Measurements from ENCODE around the gene UNC93A. TPM values are rescaled to one million over a fixed set of nuclear protein-coding genes. Genes with fewer than 3 reads are reported as not detected.
A peak's percentile ranks its signal among the peaks of the same experiment; 100 is the strongest.
"Not testable (repeated sequence)": the region's sequence is repeated elsewhere in the genome, so short reads cannot be mapped to it uniquely, and the experiment has no call there.

The UNC93A gene
- polyA plus RNA-seq, 6 donors from 2014 or later, result not detected

GRCh38 chr6:167317172-167317571 lies 26.1 kb downstream of the UNC93A start:
- Mint-ChIP-seq H3K36me3 (no peaks in the 10 kb centered on the region), H3K4me1 (peaks cover 0 to 2% (median 0%) of the 10 kb centered on the region in 3 donors), H3K27ac (no peak overlapping the region), H3K4me3 (no peak overlapping the region), H3K9me3 (peaks cover 0 to 2% (median 0%) of the 10 kb centered on the region in 7 donors), H3K27me3 (peaks cover 42 to 61% (median 59%) of the 10 kb centered on the region in 3 donors)
- ATAC-seq (ENCODE audit: low read depth in 2 of 2), result no peak
- DNase-seq, result no peak

- H3K4me3 Mint-ChIP-seq; H3K4me1 Mint-ChIP-seq; H3K36me3 Mint-ChIP-seq; DNase-seq; H3K27ac Mint-ChIP-seq; ATAC-seq (ENCODE audit: low read depth in 2 of 2); H3K9me3 Mint-ChIP-seq: not testable (repeated sequence)
- H3K27me3 Mint-ChIP-seq, result peaks cover 38 to 59% (median 52%) of the 10 kb centered on the region in 3 donors
Measured at GRCh38 chr6:167318354-167318753, 27.2 kb downstream of the UNC93A start.

- not testable (repeated sequence) for H3K4me1 Mint-ChIP-seq
- H3K4me3 Mint-ChIP-seq, result peak overlapping the region in 2 of 8 donors; percentile 36 to 56
Measured at GRCh38 chr6:167318856-167319255, 27.7 kb downstream of the UNC93A start.

GRCh38 chr6:167319856-167320753 lies 29.0 kb downstream of the UNC93A start:
- not testable (repeated sequence) for H3K4me1 Mint-ChIP-seq; H3K27ac Mint-ChIP-seq; DNase-seq; ATAC-seq (ENCODE audit: low read depth in 2 of 2); H3K9me3 Mint-ChIP-seq; H3K36me3 Mint-ChIP-seq; H3K4me3 Mint-ChIP-seq
- H3K27me3 Mint-ChIP-seq, result peaks cover 29 to 54% (median 35%) of the 10 kb centered on the region in 3 donors

More at GRCh38 chr6:167318856-167319255, 27.7 kb downstream of the UNC93A start:
- H3K27ac Mint-ChIP-seq; H3K36me3 Mint-ChIP-seq; ATAC-seq (ENCODE audit: low read depth in 2 of 2); DNase-seq; H3K9me3 Mint-ChIP-seq: not testable (repeated sequence)
- H3K27me3 Mint-ChIP-seq, result peaks cover 33 to 59% (median 48%) of the 10 kb centered on the region in 3 donors

GRCh38 chr6:167320754-167321056 lies 29.6 kb downstream of the UNC93A start:
- ATAC-seq (ENCODE audit: low read depth in 2 of 2); H3K4me1 Mint-ChIP-seq; H3K9me3 Mint-ChIP-seq; H3K4me3 Mint-ChIP-seq; H3K27ac Mint-ChIP-seq; DNase-seq; H3K36me3 Mint-ChIP-seq: not testable (repeated sequence)
- H3K27me3 Mint-ChIP-seq, result peaks cover 33 to 57% (median 40%) of the 10 kb centered on the region in 3 donors

- peaks cover 33 to 59% (median 42%) of the 10 kb centered on the region in 3 donors for H3K27me3 Mint-ChIP-seq
- not testable (repeated sequence) for DNase-seq; H3K36me3 Mint-ChIP-seq; H3K4me1 Mint-ChIP-seq; H3K9me3 Mint-ChIP-seq; ATAC-seq (ENCODE audit: low read depth in 2 of 2); H3K27ac Mint-ChIP-seq; H3K4me3 Mint-ChIP-seq
Measured at GRCh38 chr6:167321185-167321584, 30.1 kb downstream of the UNC93A start.

GRCh38 chr6:167323111-167323510 lies 32.0 kb downstream of the UNC93A start:
- no peak for ATAC-seq (ENCODE audit: low read depth in 2 of 2)
- H3K9me3 Mint-ChIP-seq, result no peaks in the 10 kb centered on the region
- no peak for DNase-seq
- no peaks in the 10 kb centered on the region for H3K36me3 Mint-ChIP-seq
- H3K27ac Mint-ChIP-seq, result no peak overlapping the region
- H3K4me1 Mint-ChIP-seq, result peaks cover 0 to 5% (median 0%) of the 10 kb centered on the region in 3 donors
- no peak overlapping the region for H3K4me3 Mint-ChIP-seq
- H3K27me3 Mint-ChIP-seq, result peaks cover 26 to 42% (median 30%) of the 10 kb centered on the region in 3 donors

GRCh38 chr6:167324111-167324510 lies 33.0 kb downstream of the UNC93A start:
- ATAC-seq (ENCODE audit: low read depth in 2 of 2) (no peak), DNase-seq (no peak)
- H3K4me1 Mint-ChIP-seq, result peaks cover 0 to 2% (median 0%) of the 10 kb centered on the region in 3 donors
- no peak overlapping the region for H3K4me3 Mint-ChIP-seq
- H3K36me3 Mint-ChIP-seq, result no peaks in the 10 kb centered on the region
- no peak overlapping the region for H3K27ac Mint-ChIP-seq
- H3K9me3 Mint-ChIP-seq, result no peaks in the 10 kb centered on the region
- H3K27me3 Mint-ChIP-seq, result peaks cover 29 to 35% (median 33%) of the 10 kb centered on the region in 3 donors

GRCh38 chr6:167325766-167326165 lies 34.7 kb downstream of the UNC93A start:
- ATAC-seq (ENCODE audit: low read depth in 2 of 2) (no peak), DNase-seq (no peak)
- Mint-ChIP-seq H3K27ac (no peak overlapping the region), H3K9me3 (no peaks in the 10 kb centered on the region), H3K36me3 (no peaks in the 10 kb centered on the region), H3K4me3 (no peak overlapping the region), H3K27me3 (peaks cover 31 to 43% (median 33%) of the 10 kb centered on the region in 3 donors), H3K4me1 (peaks cover 0 to 2% (median 0%) of the 10 kb centered on the region in 3 donors)

GRCh38 chr6:167327391-167327790 lies 36.3 kb downstream of the UNC93A start:
- Mint-ChIP-seq H3K27me3 (peaks cover 28 to 37% (median 28%) of the 10 kb centered on the region in 3 donors), H3K4me3 (no peak overlapping the region), H3K4me1 (peaks cover 0 to 2% (median 0%) of the 10 kb centered on the region in 3 donors), H3K36me3 (no peaks in the 10 kb centered on the region), H3K27ac (no peak overlapping the region), H3K9me3 (no peaks in the 10 kb centered on the region)
- ATAC-seq (ENCODE audit: low read depth in 2 of 2) (no peak), DNase-seq (no peak)

GRCh38 chr6:167328086-167328485 lies 37.0 kb downstream of the UNC93A start:
- no peaks in the 10 kb centered on the region for H3K9me3 Mint-ChIP-seq
- no peak for ATAC-seq (ENCODE audit: low read depth in 2 of 2)
- no peak overlapping the region for H3K27ac Mint-ChIP-seq
- no peaks in the 10 kb centered on the region for H3K36me3 Mint-ChIP-seq
- H3K4me3 Mint-ChIP-seq, result no peak overlapping the region
- peaks cover 23 to 30% (median 27%) of the 10 kb centered on the region in 3 donors for H3K27me3 Mint-ChIP-seq
- H3K4me1 Mint-ChIP-seq, result peaks cover 0 to 2% (median 0%) of the 10 kb centered on the region in 3 donors
- DNase-seq, result no peak

- ATAC-seq (ENCODE audit: low read depth in 2 of 2), result no peak
- no peak for DNase-seq
- peaks cover 23 to 27% (median 26%) of the 10 kb centered on the region in 3 donors for H3K27me3 Mint-ChIP-seq
- H3K9me3 Mint-ChIP-seq, result no peaks in the 10 kb centered on the region
- peaks cover 0 to 2% (median 0%) of the 10 kb centered on the region in 3 donors for H3K4me1 Mint-ChIP-seq
- H3K27ac Mint-ChIP-seq, result no peak overlapping the region
- H3K36me3 Mint-ChIP-seq, result no peaks in the 10 kb centered on the region
- H3K4me3 Mint-ChIP-seq, result no peak overlapping the region
Measured at GRCh38 chr6:167329014-167329413, 37.9 kb downstream of the UNC93A start.

- Mint-ChIP-seq H3K36me3 (no peaks in the 10 kb centered on the region), H3K27ac (no peak overlapping the region), H3K27me3 (peaks cover 14 to 20% (median 19%) of the 10 kb centered on the region in 3 donors), H3K4me1 (peaks cover 0 to 2% (median 0%) of the 10 kb centered on the region in 3 donors), H3K4me3 (no peak overlapping the region), H3K9me3 (peaks cover 0 to 3% (median 0%) of the 10 kb centered on the region in 7 donors)
- no peak for DNase-seq
- no peak for ATAC-seq (ENCODE audit: low read depth in 2 of 2)
Measured at GRCh38 chr6:167330750-167331149, 39.6 kb downstream of the UNC93A start.

GRCh38 chr6:167331565-167331964 lies 40.5 kb downstream of the UNC93A start:
- peaks cover 0 to 2% (median 0%) of the 10 kb centered on the region in 3 donors for H3K4me1 Mint-ChIP-seq
- no peaks in the 10 kb centered on the region for H3K36me3 Mint-ChIP-seq
- H3K27ac Mint-ChIP-seq, result no peak overlapping the region
- no peak for ATAC-seq (ENCODE audit: low read depth in 2 of 2)
- peaks cover 0 to 3% (median 0%) of the 10 kb centered on the region in 7 donors for H3K9me3 Mint-ChIP-seq
- no peak for DNase-seq
- no peak overlapping the region for H3K4me3 Mint-ChIP-seq
- H3K27me3 Mint-ChIP-seq, result peaks cover 12 to 19% (median 19%) of the 10 kb centered on the region in 3 donors
